H1 (cell line): ENCODE measurements around the gene RNF123. TPM values are rescaled to one million over a fixed set of nuclear protein-coding genes. Genes with fewer than 3 reads are reported as not detected.

Source experiments
- CTCF ChIA-PET: fragments of 300-600 bp; sonication (Branson Sonifier 250); formaldehyde crosslinking; loops from one replicate; lab custom pipeline; 2021; ENCODE audit not compliant: partially characterized antibody; lab: Charles Lee
- POLR2A ChIA-PET: fragments of 300-600 bp; sonication (Branson Sonifier 250); formaldehyde crosslinking; loops from one replicate; lab custom pipeline; 2021; ENCODE audit warnings: inconsistent platforms; ENCODE audit not compliant: partially characterized antibody; lab: Charles Lee
- DNase-seq, 2 experiments: peaks; one replicate each; pipeline versions ENCODE4 v3.0.0 to v3.0.0-alpha.2; 2010 to 2022; ENCODE audit warnings: low spot score in 2 of 2, low read depth in 1 of 2, mixed read lengths in 1 of 2
- FAIRE-seq: peaks from 2 replicates; lab custom pipeline; 2011; peaks lifted over from hg19 to GRCh38; lab: Jason Lieb, UNC
- H2AFZ ChIP-seq: 2 replicates; pipeline ENCODE4 v1.8.1; 2012; ENCODE audit warnings: low read length, inconsistent platforms
- H2AK5ac ChIP-seq: 2 replicates; pipeline ENCODE4 v1.6.1; 2013; ENCODE audit warnings: low read depth, low read length
- H2BK120ac ChIP-seq: replicated peaks from 2 replicates; pipeline ENCODE3; 2013; ENCODE audit warnings: low read depth, low read length, inconsistent platforms
- H2BK12ac ChIP-seq: 2 replicates; pipeline ENCODE4 v1.6.1; 2013; ENCODE audit warnings: low read depth, low read length
- H2BK15ac ChIP-seq: 2 replicates; pipeline ENCODE4 v1.6.1; 2013; ENCODE audit warnings: low read length
- H2BK20ac ChIP-seq: 2 replicates; pipeline ENCODE4 v1.6.1; 2013; ENCODE audit warnings: low read length
- H2BK5ac ChIP-seq: 2 replicates; pipeline ENCODE4 v1.6.1; 2013; ENCODE audit warnings: low read depth, low read length
- H3K14ac ChIP-seq: 2 replicates; pipeline ENCODE4 v1.6.1; 2013; ENCODE audit warnings: inconsistent platforms; ENCODE audit not compliant: insufficient read length
- H3K18ac ChIP-seq: 2 replicates; pipeline ENCODE4 v1.6.1; 2013; ENCODE audit warnings: low read length; ENCODE audit errors: extremely low read depth
- H3K23ac ChIP-seq: 2 replicates; pipeline ENCODE4 v1.6.1; 2013; ENCODE audit warnings: inconsistent platforms; ENCODE audit not compliant: insufficient read length
- H3K23me2 ChIP-seq: 2 replicates; pipeline ENCODE4 v1.6.1; 2013; ENCODE audit warnings: low read depth, low read length
- H3K27ac ChIP-seq: 2 replicates; pipeline ENCODE4 v1.6.1; 2011; ENCODE audit warnings: low read depth, low read length, inconsistent platforms
- H3K27me3 ChIP-seq, 4 experiments: replicated peaks in 1 of 4; 1 replicate in 1 of 4; 2 replicates in 3 of 4; pipeline versions ENCODE4 v1.6.1 to v1.8.1; 2011 to 2013; ENCODE audit warnings: low read length in 3 of 4, mild to moderate bottlenecking in 3 of 4, inconsistent platforms in 2 of 4, mixed read lengths in 2 of 4, moderate library complexity in 1 of 4; ENCODE audit not compliant: control insufficient read depth in 3 of 4, insufficient read depth in 3 of 4; ENCODE audit errors: extremely low read depth in 1 of 4
- H3K36me3 ChIP-seq, 4 experiments: 2 replicates each; pipeline versions ENCODE4 v1.6.1 to v1.8.1; 2011 to 2013; ENCODE audit warnings: mild to moderate bottlenecking in 4 of 4, low read length in 3 of 4, moderate library complexity in 2 of 4, control low read depth in 1 of 4, inconsistent platforms in 1 of 4; ENCODE audit not compliant: insufficient read depth in 4 of 4, control insufficient read depth in 2 of 4
- H3K4ac ChIP-seq: replicated peaks from 2 replicates; pipeline ENCODE3; 2013; ENCODE audit warnings: low read length, low read depth, mixed read lengths, inconsistent platforms; ENCODE audit not compliant: insufficient read length
- H3K4me1 ChIP-seq, 4 experiments: replicated peaks in 1 of 4; 1 replicate in 1 of 4; 2 replicates in 3 of 4; pipeline versions ENCODE4 v1.6.1 to v1.8.1; 2011 to 2013; ENCODE audit warnings: low read length in 3 of 4, inconsistent platforms in 2 of 4, mixed read lengths in 1 of 4; ENCODE audit not compliant: insufficient read depth in 4 of 4, control insufficient read depth in 3 of 4
- H3K4me2 ChIP-seq, 2 experiments: 2 replicates each; pipeline versions ENCODE4 v1.6.1 to v1.8.1; 2011 to 2013; ENCODE audit warnings: low read depth in 2 of 2, low read length in 2 of 2, control low read depth in 1 of 2, inconsistent platforms in 1 of 2, mild to moderate bottlenecking in 1 of 2; ENCODE audit not compliant: insufficient read depth in 1 of 2
- H3K4me3 ChIP-seq, 4 experiments: fragments of 200-600, 300-600 bp in 1 of 4; sonication (generic), shearing (Covaris generic), sonication (Bioruptor Twin) in 1 of 4; 2 replicates each; pipeline versions ENCODE4 v1.5.1 to v1.8.1; 2011 to 2016; ENCODE audit warnings: low read length in 4 of 4, low read depth in 3 of 4, control low read depth in 2 of 4, inconsistent platforms in 2 of 4, mild to moderate bottlenecking in 2 of 4, mixed read lengths in 1 of 4, moderate library complexity in 1 of 4; ENCODE audit not compliant: insufficient read depth in 2 of 4; ENCODE audit errors: extremely low read depth in 1 of 4
- H3K56ac ChIP-seq: replicated peaks from 2 replicates; pipeline ENCODE3; 2013; ENCODE audit warnings: low read depth, mild to moderate bottlenecking, mixed read lengths, low read length, inconsistent platforms; ENCODE audit not compliant: insufficient read length
- H3K79me1 ChIP-seq: 2 replicates; pipeline ENCODE4 v1.6.1; 2013; ENCODE audit warnings: low read depth, low read length, control low read depth
- H3K79me2 ChIP-seq, 2 experiments: 2 replicates each; pipeline versions ENCODE4 v1.6.1 to v1.8.1; 2012 to 2013; ENCODE audit warnings: low read length in 2 of 2, mild to moderate bottlenecking in 2 of 2, inconsistent platforms in 1 of 2; ENCODE audit not compliant: insufficient read depth in 2 of 2, control insufficient read depth in 1 of 2
- H3K9ac ChIP-seq, 4 experiments: replicated peaks in 1 of 4; 1 replicate in 1 of 4; 2 replicates in 3 of 4; pipeline versions ENCODE4 v1.6.1 to v1.8.1; 2011 to 2013; ENCODE audit warnings: low read depth in 3 of 4, low read length in 3 of 4, control low read depth in 2 of 4, mild to moderate bottlenecking in 2 of 4, moderate library complexity in 2 of 4, inconsistent platforms in 1 of 4; ENCODE audit errors: extremely low read depth in 1 of 4
- H3K9me3 ChIP-seq, 2 experiments: 2 replicates each; pipeline versions ENCODE4 v1.6.1 to v1.8.1; 2012 to 2013; ENCODE audit warnings: mild to moderate bottlenecking in 2 of 2, moderate library complexity in 2 of 2, control low read depth in 1 of 2, inconsistent platforms in 1 of 2, low read depth in 1 of 2, low read length in 1 of 2, mixed read lengths in 1 of 2; ENCODE audit not compliant: insufficient read depth in 2 of 2
- H4K20me1 ChIP-seq, 2 experiments: replicated peaks in 1 of 2; 2 replicates each; pipeline versions ENCODE3 to v1.8.1; 2011 to 2013; ENCODE audit warnings: inconsistent platforms in 2 of 2, low read length in 2 of 2, mild to moderate bottlenecking in 1 of 2; ENCODE audit not compliant: insufficient read depth in 2 of 2, control insufficient read depth in 1 of 2
- H4K5ac ChIP-seq: 2 replicates; pipeline ENCODE4 v1.6.1; 2013; ENCODE audit warnings: low read length, low read depth, mixed read lengths, inconsistent platforms; ENCODE audit not compliant: insufficient read length
- H4K8ac ChIP-seq: 2 replicates; pipeline ENCODE4 v1.8.0; 2013; ENCODE audit warnings: mild to moderate bottlenecking, moderate library complexity, low read length, inconsistent platforms; ENCODE audit not compliant: insufficient read depth; ENCODE audit errors: extremely low read depth
- H4K91ac ChIP-seq: replicated peaks from 2 replicates; pipeline ENCODE3; 2013; ENCODE audit warnings: low read length, mixed read lengths, inconsistent platforms; ENCODE audit not compliant: insufficient read length
- CHD2 ChIP-seq: IDR thresholded peaks from 2 replicates; pipeline ENCODE4 v1.6.1; 2012; ENCODE audit warnings: low read length, improper control_type of control experiment
- JUND ChIP-seq: IDR thresholded peaks from 2 replicates; pipeline ENCODE4 v1.6.1; 2011; ENCODE audit warnings: mild to moderate bottlenecking, improper control_type of control experiment, low read length
- POLR2AphosphoS5 ChIP-seq: IDR thresholded peaks from 2 replicates; pipeline ENCODE4 v1.6.1; 2011; ENCODE audit warnings: low read depth, low read length
- SP1 ChIP-seq: IDR thresholded peaks from 2 replicates; pipeline ENCODE4 v1.6.1; 2011; ENCODE audit warnings: low read depth, low read length
- SP4 ChIP-seq: IDR thresholded peaks from 2 replicates; pipeline ENCODE4 v1.6.1; 2012; ENCODE audit warnings: low read length, inconsistent platforms
- TCF12 ChIP-seq: IDR thresholded peaks from 2 replicates; pipeline ENCODE4 v1.6.1; 2011; ENCODE audit warnings: low read depth, mild to moderate bottlenecking, low read length
- WGBS, 2 experiments: shearing (Covaris generic) in 1 of 2; methylation state at CpG; one replicate each; pipeline versions ENCODE4 v1.1.6 to v1.1.7; 2013 to 2015; ENCODE audit warnings: low lambda C conversion rate in 2 of 2, mixed read lengths in 2 of 2, inconsistent platforms in 1 of 2, low coverage in 1 of 2, missing lambda C conversion rate in 1 of 2; ENCODE audit not compliant: insufficient replicate concordance in 2 of 2, insufficient coverage in 1 of 2, insufficient read length in 1 of 2; ENCODE audit errors: extremely low coverage in 1 of 2, missing lambda C conversion rate in 1 of 2; 5-methylcytosine and 5-hydroxymethylcytosine counted together
- polyA plus RNA-seq, 7 experiments: library from polyadenylated mRNA; depleted of rRNA in 3 of 7; stranded (reverse) in 5 of 7; unstranded in 2 of 7; fragments of >200 nt in 5 of 7; fragments of 200-250 nt in 2 of 7; gene quantifications; 1 replicate in 5 of 7; 2 replicates in 1 of 7; 4 replicates in 1 of 7; pipeline versions ENCODE4 v1.2.1 to v1.2.3, GENCODE V29; 2011 to 2013; ENCODE audit warnings: missing spikeins in 2 of 7, mixed read lengths in 2 of 7
- total RNA-seq: library from RNA; stranded (reverse); fragmentation: NEBNext Ultra II Directional; extraction: Animal tissue kit (Norgen Biotek cat#: 25700); gene quantifications from 2 replicates; pipeline ENCODE4 v1.2.1, GENCODE V29; 2021

Gene RNF123
- total and polyA plus RNA-seq, 2 of the 8 experiments (the other 6 are each of a cell fraction or from before 2014, with no cell fraction given), result 30.5 to 57.7 TPM

DNA sequence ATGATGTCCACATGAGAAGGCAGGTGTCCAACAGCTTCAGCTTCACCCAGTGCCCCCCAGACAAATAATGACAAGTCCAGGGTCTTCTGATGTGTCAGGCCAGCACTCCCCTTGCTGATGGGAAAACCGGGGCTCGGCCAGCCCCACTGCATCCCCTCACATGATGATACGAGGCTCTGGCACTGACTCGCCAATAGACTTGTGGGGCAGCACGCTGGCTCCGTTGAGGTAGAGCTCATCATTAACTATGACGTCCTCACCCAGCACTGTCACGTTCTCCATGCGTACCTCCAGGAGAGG is 32.2 kb downstream of the RNF123 start:
- H2BK120ac ChIP-seq, result no peak overlapping the region
- no peak overlapping the region; the same call in 1 of the 2 replicates for H4K8ac ChIP-seq
- no peak overlapping the region for H3K23ac ChIP-seq
- H3K4me2 ChIP-seq, result no peak overlapping the region
- H2BK5ac ChIP-seq, result no peak overlapping the region
- H3K56ac ChIP-seq, result no peak overlapping the region
- H3K23me2 ChIP-seq, result peaks cover 16% of the 10 kb centered on the region; the same call in 1 of the 2 replicates
- H2AK5ac ChIP-seq, result no peak overlapping the region
- no peak overlapping the region for H3K14ac ChIP-seq
- no peak overlapping the region for H3K4me3 ChIP-seq
- peaks cover 0 to 27% (median 15%) of the 10 kb centered on the region in 4 experiments; a peak in 6 of 7 replicates for H3K4me1 ChIP-seq
- H3K9ac ChIP-seq, result no peak overlapping the region
- no peak overlapping the region for H2AFZ ChIP-seq
- no peak overlapping the region for H4K91ac ChIP-seq
- H3K79me1 ChIP-seq, result peaks cover 5% of the 10 kb centered on the region; the same call in 1 of the 2 replicates
- H4K5ac ChIP-seq, result no peak overlapping the region
- ChIA-PET CTCF (interaction anchor here (7.8 kb wide), 1 partner anchor 19 kb away, joined by 127 read pairs; no protein-coding TSS in a partner anchor), POLR2A (interaction anchor here (1.5 to 7.3 kb wide), 3 partner anchors 10 to 136 kb away, joined by 3 to 57 read pairs (median 41); no protein-coding TSS in a partner anchor)
- H3K36me3 ChIP-seq, result peaks cover 6 to 13% (median 8%) of the 10 kb centered on the region in 4 experiments; a peak in 6 of 8 replicates
- no peak for FAIRE-seq
- peaks cover 0 to 8% of the 10 kb centered on the region in 2 experiments; a peak in 1 of 4 replicates for H3K79me2 ChIP-seq
- H2BK20ac ChIP-seq, result no peak overlapping the region
- H4K20me1 ChIP-seq, result peaks cover 7 to 24% of the 10 kb centered on the region in 2 experiments
- no peak overlapping the region for H3K18ac ChIP-seq
- DNase-seq, result no peak
- no peaks in the 10 kb centered on the region for H3K27me3 ChIP-seq
- H3K9me3 ChIP-seq, result no peaks in the 10 kb centered on the region
- H2BK12ac ChIP-seq, result no peak overlapping the region
- no peak overlapping the region for H2BK15ac ChIP-seq
- no peak overlapping the region for H3K27ac ChIP-seq
- H3K4ac ChIP-seq, result no peak overlapping the region
- TF ChIP-seq SP1 (no peak), POLR2AphosphoS5 (0 out of 2 replicates have a peak, but pooled peaks have one; percentile 7), SP4 (no peak), JUND (no peak), CHD2 (no peak), TCF12 (no peak)
- WGBS, 2 experiments, result 85% methylated on average over 6 of the region's 9 CpGs; no CpG with 5 or more reads in 1 of the 2 experiments
